ENCODE results near the gene ZFYVE1.
"Not testable (repeated sequence)": the region's sequence is repeated elsewhere in the genome, so short reads cannot be mapped to it uniquely, and the experiment has no call there.

Gene ZFYVE1

DNA sequence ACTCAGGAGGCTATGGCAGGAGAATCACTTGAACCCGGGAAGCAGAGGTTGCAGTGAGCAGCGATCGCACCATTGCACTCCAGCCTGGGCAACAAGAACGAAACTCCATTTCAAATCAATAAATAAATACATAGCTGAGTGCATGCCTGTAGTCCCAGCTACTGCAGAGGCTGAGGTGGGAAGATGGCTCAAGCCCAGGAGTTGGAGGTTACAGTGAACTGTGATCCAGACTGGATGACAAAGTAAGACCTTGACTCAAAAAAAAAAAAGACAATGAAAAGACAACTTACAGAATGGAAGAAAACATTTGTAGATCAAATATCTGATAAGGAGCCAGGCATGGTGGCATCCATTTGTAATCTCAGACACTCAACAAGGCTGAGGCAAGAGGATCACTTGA, 27.6 kb downstream of the ZFYVE1 start:
- no peak for DNase-seq

DNA sequence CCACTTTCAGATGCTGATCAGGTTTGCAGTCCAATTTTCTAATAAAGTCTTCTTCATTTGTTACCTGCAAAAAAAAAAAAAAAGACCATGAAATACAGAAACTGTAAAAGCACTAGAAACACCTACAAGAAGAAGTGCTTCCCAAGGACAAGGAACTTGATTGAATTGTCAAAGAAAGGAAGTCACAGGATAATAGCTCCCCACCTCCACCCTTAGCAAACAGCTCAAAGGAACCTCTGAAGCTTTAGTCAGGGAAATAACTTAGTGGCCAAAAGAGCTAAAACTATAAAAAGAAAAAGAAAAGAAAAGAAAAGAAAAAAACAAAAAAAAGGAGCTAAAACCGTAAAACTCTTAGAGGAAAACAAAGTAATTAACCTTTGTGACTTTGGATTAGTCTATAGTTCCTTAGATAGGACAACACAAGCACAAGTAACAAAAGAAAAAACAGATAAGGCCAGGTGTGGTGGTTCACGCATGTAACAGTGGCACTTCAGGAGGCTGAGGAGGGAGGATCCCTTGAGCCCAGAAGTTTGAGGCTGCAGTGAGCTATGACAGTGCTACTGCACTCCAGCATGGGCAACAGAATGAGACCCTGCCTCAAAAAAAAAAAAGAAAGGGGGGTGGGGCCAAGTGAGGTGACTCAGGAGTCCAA, 28.5 kb downstream of the ZFYVE1 start:
- no peak for DNase-seq

DNA sequence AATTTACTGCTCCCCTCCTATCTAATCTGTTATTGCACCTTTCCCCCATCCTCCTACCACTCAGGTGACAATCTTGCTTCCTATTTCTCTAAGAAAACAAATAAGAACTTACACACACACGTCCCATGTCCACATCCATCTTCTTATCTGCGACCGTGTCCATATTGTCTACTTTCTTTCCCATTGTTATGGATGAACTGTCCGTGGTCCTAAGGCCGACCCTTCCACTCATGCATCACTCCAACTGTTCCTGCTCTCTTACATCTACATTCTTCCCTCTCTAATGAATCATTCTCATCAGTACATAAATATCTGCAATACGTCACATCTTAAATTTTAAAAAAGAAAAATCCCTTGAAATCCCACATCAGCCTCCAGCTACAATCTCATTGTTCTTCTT, 30.0 kb downstream of the ZFYVE1 start:
- DNase-seq = no peak

DNA sequence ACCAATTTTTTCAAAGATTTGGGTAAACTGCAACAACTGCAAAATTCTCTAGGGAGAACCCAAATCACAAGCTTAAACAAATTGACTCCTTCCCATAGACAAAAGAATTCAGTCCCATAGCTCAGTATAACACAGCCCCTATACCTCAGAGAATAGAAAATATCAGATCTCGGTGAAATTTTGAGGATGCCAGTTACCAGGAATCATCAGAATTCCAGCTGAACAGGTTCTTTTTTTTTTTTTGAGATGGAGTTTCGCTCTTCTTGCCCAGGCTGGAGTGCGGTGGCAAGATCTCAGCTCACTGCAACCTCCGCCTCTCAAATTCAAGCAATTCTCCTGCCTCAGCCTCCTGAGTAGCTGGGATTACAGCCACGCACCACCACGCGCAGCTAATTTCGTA, 36.7 kb downstream of the ZFYVE1 start:
- no peak for DNase-seq

DNA sequence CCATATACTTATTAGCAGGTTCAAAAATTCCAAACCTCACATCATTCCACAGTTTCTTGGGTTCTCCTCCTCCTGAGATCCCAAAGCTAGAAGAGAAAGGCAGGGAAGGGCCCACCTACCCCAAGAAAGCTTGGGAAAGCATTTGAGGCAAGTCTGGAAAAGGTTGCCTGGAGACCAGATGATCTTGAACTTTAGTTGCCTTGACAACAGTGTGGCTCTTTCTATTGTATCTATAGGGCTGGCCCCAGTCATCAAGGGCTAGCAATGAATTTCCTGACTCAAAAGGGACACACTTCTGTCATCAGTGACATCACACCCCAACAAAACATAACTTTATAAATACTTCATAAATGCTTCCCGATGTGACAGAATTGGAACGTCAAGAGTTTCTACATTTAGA, 40.0 kb downstream of the ZFYVE1 start:
- no peak for DNase-seq

DNA sequence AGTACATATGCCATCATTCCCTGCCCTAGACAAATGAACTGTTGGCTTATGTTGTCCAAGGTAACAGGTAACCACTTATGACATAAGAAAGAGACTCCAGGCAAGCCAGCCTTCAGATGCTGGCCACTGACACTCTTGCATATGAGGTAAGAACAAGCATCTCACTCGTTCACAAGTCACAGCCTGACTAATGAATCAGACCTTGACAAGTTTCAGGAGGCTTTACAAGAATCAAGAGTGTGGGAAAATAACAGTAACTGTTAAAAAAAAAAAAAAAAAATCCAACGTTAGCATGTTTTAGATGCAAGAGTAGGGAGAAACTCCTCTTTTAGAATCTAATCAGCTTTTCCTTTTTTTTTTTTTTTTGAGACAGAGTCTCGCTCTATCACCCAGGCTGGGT, 40.7 kb downstream of the ZFYVE1 start:
- DNase-seq = no peak

DNA sequence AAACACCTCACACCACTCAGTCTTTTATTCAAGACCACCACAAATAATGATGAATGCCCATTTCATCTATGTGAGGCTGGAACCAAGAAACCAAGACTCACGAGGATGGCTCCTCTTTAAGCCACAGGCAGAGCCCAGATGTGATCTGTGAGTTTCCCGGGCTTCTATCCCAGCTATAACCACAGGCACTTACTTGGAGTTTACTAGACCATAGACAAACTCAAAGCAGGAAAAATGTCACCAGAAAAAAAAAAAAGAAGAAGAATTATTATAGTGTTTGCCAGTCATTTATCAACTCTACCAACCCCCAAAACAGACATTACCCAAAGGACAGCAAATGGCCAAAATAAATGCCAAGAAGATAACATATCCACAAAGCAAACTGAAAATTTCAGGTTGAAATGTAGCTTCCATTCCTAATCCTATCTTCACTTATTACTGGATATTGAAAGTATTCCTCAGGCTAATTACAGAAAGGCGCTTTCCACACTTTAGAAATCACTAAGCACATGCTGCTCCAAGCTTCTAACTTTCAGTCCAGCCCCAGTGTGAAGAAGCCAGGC, 44.7 kb downstream of the ZFYVE1 start:
- DNase-seq = no peak

DNA sequence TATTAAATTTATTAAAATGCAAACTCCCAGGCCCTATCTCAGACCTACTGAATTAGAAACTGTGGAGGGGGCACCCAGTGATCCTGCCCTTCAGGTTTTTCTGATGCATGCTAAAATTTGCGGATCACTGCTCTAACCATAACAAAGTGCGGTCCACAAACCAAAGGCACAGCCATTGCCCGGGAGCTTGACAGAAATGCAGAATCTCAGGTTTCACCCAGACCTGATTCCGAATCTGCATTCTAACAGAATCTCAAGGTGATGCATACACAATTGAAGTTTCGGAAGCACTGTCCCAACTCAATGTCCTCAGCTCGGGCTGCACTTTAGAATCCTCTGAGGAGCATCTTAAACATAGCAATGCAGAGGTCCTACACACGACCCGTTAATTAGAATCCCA, 46.0 kb downstream of the ZFYVE1 start:
- no peak for DNase-seq

DNA sequence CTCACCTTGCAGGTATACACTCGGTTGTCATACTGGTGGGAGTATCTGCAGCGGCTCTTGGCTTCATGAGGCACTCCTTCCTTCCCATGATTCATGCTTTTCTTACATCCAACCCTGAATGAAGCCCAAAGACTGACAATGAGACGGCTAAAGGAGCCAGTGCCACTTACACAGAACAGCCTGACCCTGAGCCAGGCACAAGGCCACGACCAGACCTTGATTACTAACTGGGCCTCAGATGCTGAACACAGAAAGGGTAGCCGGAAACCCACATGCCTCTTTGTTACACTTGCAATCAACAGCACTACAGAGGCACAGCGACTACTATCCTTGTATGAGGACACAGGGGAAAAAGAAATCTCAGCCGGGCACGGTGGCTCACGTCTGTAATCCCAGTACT, 48.0 kb downstream of the ZFYVE1 start:
- no peak for DNase-seq

DNA sequence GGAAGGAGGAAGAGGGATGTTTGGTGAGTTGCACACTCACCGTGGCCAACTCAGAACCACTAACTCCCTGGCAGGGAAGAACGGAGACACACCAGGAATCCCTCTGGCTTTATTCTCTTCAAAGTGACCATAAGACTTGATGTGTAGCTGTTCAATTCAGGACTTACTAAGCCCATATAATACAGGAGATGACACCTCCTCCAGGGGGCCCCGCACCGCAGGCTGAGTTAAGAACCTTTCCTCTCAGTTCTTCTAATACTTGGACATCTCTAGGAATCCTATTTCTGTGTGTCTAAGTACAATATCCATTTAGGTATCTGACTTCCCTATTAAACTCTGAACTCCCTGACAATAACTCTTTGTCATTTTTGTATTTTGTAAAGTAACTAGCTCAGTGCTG, 51.1 kb downstream of the ZFYVE1 start:
- no peak for DNase-seq

DNA sequence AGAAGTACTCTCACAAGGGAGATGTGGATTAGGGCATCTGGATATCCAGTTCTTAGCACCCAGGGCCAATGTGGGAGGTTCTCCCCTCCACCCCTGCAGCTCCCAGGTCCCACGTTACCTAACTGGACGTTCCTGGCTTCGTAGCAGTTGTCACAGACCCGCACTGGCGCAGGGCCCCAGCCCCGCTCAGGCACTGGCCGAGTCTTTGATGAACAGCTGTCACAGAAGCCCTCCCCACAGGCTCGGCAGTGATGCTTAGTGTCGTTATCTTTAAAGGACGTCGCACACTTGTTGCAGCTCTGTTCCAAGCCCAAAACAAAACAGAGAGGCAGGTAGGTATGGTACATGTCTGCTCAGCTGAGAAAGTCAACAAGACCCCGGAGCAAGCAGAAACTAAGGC, 52.2 kb downstream of the ZFYVE1 start:
- DNase-seq = no peak

DNA sequence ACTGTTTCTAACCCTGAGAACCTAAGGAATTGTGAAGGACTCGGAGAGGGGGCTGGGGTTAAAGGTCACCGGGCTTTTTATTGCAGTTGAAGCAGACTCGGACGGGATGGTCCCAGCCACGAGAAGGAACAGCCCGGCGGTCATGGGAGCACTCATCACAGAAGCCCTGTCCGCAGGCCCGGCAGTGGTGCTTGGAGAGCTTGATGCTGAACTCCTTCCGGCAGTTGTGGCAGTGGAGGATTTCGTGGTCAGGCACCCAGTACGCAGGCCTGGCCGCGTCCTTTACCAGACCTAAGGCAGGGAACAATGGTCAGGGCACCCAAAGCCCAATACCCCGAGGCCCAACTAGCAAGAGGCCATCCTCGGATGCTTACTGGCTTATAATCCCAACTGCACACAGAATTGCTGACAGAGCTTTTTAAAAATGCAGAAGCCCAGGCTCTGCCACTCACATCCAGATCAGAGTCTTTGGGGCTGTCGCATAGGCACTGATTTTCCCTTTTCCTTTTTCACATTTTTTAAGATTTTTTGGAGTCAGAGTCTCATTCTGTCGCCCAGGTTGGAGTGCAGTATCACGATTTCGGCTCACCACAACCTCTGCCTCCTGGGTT, 56.0 kb downstream of the ZFYVE1 start:
- DNase-seq = no peak

DNA sequence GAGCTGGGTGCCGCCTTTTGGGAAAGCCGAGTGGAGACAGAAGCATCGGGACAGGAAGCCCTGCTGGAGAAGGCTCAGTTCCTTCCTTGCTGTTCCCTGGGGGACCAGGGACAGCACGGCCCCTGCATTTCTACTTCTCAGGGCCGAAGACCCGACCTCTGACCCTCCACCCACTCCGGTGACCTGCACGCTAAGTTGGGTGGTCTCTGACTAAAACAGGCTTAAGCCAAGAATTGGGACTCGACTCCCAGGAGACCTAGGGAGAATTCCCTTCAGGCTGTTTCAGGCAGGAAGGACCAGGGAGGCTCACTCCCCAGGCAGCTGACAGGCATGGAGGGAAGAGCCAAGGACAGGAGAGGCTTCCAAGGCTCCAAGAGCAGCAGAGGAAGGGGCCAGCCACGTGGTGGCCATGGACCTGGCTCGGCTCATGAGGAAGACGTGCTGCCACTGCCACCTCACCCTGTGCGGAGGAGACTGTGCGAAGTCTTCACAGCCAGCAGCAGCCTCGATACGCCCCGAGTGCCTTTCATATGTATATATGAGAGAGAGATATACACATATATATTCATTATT, 56.8 kb downstream of the ZFYVE1 start:
- no peak for DNase-seq

DNA sequence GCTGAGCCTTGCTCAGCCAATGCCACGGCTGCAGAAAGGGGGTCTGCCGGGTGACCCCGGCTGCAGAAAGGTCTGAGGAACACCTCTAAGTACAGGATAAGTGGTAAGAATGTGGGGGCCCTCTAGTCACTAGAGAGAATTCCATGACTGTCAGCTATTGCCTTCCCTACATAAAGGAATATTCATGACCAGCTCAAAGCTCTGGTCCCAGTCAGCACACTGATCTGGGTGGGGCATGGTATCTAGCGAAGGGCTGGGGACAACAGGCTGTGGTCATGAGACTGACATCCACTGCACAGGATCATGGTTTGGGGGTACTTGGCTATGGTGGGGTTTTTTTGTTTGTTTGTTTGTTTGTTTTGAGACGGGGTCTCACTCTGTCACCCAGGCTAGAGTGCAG, 58.6 kb downstream of the ZFYVE1 start:
- DNase-seq = no peak

DNA sequence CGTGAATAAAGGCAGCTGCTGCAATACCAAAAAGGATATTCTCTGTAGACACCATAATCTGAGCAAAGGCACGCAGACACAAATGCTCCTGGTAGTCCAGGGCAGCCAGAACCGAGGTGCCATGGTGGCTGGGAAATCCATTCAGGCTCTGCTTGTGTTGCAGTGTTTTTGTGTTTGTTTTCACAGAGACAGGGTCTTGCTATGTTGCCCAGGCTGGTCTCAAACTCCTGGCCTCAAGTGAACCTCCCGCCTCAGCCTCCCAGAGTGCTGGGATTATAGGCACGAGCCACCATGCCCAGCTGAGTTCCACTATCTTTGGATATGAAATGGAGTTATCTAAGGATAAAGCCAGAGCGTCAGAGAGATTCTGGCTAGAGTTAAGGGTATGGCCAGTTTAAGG, 60.9 kb downstream of the ZFYVE1 start:
- DNase-seq = no peak

DNA sequence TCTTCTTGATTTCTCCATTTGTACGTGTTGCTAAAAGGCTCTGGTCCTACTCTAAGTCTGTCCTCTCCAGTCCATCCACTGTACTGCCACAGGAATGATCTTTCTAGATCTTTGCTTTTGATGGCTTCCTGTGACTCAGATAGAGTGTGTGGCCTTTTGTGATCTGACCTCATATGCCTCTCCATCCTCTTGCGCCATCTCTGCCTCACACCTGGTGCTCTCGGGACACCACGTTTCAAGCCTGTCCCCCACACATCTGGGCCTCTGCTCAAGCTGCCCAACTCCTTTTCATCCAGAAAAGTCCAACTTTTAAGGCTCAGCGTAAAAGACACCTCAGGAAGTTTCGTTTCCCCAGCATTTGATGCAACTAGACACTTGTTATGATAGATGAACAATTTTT, 61.7 kb downstream of the ZFYVE1 start:
- DNase-seq = no peak

DNA sequence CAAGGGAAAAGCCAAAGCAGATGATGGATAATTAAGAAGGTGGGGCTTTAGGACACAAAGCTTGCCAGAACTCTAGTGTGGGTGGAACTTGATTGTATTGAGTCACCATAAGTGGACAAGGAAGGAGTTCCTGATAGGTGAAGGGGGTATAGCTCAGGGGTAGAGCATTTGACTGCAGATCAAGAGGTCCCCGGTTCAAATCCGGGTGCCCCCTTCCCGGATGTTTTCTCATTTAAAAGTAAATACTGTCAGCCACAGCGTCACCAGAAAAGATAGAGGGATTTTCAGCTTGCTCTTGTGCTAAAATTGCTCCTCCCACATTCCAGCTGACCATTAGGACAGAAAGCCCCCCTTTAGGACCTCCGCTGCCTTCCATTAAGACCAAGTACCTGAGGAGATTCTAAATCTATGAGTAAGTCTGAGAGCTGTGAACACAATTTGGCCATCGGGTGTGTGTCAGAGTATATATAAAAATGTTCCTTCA, 64.0 kb downstream of the ZFYVE1 start:
- DNase-seq = no peak

DNA sequence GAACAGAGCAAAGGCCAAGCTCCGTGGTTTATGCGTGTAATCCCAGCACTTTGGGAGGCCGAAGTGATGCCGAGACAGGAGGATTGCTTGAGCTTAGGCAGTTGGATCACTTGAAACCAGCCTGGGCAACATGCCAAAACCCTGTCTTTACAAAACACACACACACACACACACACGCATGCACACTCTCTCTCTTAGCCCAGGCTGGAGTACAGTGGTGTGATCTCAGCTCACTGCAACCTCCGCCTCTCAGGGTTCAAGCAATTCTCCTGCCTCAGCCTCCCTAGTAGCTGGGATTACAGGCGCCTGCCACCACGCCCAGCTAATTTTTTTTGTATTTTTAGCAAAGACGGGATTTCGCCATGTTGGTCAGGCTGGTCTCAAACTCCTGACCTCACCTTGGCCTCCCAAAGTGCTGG, 64.6 kb downstream of the ZFYVE1 start:
- not testable (repeated sequence) for DNase-seq

DNA sequence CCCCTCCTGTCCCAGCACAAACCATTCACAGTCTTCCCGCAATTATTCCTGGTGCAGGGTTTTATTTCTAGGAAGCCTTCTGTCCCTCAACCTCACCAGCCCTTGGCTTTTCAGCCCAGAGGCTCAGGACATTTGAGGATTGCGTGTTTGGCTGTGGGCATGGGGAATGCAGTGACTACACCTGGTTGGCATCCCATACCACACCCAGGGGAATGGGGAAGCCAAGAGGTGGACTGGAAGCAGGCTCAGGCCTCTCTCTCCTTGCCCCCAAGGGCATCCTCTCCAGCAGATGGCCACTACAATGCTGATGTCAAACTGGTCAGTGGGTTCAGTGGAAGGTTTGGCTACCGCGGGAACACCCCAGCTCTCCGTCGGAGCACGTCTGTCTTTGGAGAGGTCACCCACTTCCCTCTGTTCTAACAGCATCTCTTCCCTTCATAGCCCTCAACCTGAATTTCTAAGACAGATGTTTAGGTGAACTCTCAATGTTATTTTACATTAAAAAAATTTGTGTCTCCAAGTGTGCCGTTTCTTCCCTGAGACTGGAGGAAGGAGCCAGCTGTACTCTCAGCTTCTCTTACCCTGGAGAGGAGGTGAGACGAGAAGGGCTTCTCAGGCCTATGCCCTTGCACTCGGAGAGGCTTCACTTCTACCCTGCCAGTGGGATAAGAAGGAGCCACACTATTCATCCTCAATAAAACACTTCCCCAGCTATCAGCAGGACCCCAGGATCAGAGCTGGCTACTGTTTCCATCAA, 65.1 kb downstream of the ZFYVE1 start:
- no peak for DNase-seq

DNA sequence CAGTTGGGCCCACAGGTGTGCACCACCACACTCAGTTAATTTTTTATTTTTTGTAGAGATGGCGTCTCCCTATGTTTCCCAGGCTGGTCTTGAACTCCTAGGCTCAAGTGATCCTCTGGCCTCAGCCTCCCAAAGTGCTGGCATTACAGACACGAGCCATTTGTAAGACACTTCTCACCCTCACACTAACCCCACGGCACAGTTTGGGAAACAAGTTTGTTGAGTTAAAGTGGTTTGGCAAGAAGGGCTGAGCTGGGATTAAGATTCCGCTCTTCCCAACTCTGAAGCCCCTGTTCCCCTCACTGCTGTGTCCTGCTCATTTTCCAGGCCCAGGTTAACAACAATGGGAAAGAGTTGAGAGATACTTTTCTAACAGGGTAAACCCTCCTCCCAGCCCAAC, 65.9 kb downstream of the ZFYVE1 start:
- DNase-seq = not testable (repeated sequence)

DNA sequence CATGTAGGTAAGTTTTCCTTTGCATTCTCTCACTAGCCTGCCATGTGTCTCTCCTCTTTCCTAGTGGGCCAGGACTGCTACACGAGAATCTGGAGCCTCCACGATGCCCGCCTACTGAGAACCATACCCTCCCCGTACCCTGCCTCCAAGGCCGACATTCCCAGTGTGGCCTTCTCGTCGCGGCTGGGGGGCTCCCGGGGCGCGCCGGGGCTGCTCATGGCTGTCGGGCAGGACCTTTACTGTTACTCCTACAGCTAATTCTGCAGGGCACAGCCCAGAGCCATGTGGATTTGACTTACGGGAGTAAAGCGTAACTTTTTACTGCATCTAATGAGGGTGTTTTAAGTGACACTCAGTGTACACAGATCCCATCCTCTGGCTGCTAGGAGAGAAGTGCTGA, 68.4 kb downstream of the ZFYVE1 start:
- DNase-seq = no peak

DNA sequence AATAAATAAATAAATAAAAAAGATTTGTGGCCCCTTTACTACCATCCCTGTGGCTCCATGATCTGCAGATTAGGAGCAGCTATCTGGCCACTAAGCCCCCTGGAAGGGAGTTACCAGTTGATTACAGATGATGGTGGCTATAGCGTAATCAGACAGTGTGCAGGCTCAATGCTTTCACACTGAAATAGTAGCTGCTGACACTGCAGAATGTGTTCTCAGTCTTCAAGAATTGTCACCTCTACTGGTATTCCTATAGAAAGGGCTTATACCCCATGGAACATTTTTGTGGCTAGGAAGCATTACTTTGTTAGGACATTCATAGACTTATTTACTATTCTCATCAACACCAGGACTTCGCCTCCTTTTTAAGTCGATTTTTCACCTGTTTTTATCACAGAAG, 69.7 kb downstream of the ZFYVE1 start:
- DNase-seq = no peak

DNA sequence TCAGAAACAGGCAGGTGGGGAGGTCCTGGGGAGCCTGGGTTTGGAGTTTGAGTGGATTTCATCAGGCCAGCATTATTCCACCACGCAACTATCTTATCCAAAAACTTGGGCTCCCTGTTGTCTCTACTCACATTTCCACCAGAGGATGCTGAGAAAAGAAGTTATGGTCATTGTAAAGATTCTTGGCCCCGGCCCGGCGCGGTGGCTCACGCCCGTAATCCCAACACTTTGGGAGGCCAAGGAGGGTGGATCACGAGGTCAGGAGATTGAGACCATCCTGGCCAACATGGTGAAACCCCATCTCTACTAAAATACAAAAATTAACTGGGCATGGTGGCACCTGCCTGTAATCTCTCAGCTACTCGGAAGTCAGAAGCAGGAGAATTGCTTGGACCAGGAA, 70.2 kb downstream of the ZFYVE1 start:
- not testable (repeated sequence) for DNase-seq

DNA sequence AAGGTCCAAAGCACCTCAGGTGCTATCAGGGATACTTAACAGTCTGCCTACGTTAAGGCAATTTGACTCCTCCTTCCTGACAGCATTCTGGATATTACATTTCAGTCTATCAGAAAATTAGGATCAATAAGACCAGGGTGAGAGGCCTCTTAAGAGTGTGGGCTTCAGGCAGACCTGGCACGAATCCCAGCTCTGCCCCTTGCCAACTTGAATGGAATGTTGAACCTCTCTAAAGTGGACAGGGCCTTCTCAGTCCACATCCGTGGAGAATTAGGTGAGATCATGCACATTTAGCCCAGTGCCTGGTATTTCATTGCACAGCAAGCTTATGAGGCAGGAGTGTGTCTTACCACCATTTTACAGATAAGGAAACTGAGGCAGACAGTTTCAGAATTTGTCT, 74.7 kb downstream of the ZFYVE1 start:
- DNase-seq = no peak
